ENCODE results near the gene NSD2.

- TF ChIP-seq CTCF (IDR thresholded peaks at IDR 0.05) (no peak), POLR2A (IDR thresholded peaks at IDR 0.05) (no peak)
Measured at GRCh38 chr4:1880332-1880731, 9.1 kb downstream of the NSD2 start.

Data from ovary (tissue), 3 donors.